ENCODE data around the gene HP1BP3. TPM values are rescaled to one million over a fixed set of nuclear protein-coding genes. Genes with fewer than 3 reads are reported as not detected.
A peak's percentile ranks its signal among the peaks of the same experiment; 100 is the strongest.
"Not testable (repeated sequence)": the region's sequence is repeated elsewhere in the genome, so short reads cannot be mapped to it uniquely, and the experiment has no call there.

Gene HP1BP3
- total and polyA plus RNA-seq, 4 donors = 240 to 302 (median 286) TPM

DNA sequence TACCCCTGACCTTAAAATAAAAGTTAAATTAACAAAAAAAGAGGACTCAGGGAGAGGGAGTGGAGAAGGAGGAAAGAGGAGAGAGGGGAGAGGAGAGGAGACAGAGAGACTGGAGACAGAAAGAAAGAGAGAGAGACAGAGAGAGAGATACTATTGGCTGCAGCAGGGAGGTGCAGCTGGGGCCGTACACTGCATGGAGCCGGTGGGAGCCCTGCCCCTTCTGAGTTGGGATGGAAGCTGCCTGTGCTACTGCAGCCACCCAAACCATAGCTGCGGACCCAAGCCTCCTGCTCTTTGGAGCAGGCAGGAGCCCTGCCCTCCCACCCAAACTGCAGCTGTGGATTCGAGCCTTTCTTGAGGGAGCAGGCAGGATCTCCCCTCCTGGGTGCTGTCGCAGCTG lies 32.7 kb upstream of the HP1BP3 start:
- H3K4me1 ChIP-seq (ENCODE audit: control insufficient read depth, insufficient read depth, low read length) = no peaks in the 10 kb centered on the region
- 77% methylated on average over 4 of the region's 5 CpGs for WGBS (ENCODE audit: insufficient coverage)

DNA sequence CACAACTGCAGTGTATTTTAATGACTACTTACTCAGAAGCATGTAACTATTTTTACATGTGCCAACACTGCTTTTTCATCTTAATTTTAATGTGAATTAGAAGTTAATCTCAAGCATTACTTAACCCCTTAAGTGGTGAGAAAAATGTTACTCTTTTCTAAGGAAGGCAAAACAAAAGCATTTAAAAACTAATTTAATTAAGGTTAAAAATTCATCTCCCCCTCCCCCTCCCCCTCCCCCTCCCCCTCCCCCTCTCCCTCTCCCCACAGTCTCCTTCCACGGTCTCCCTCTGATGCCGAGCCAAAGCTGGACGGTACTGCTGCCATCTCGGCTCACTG lies 27.4 kb upstream of the HP1BP3 start:
- Histone ChIP-seq H3K9me3 (ENCODE audit: control insufficient read depth, insufficient read depth, low read length) (no peaks in the 10 kb centered on the region), H3K4me3 (ENCODE audit: low read depth, low read length) (no peak overlapping the region), H3K27me3 (ENCODE audit: control insufficient read depth, insufficient read depth, low read length) (no peaks in the 10 kb centered on the region), H3K4me1 (ENCODE audit: control insufficient read depth, insufficient read depth, low read length) (no peaks in the 10 kb centered on the region), H3K36me3 (ENCODE audit: control insufficient read depth, insufficient read depth, low read length) (peaks cover 29% of the 10 kb centered on the region), H3K27ac (ENCODE audit: low read depth, low read length) (no peak overlapping the region)
- no CpG with 5 or more reads among the region's 4 CpGs for WGBS (ENCODE audit: insufficient coverage)
- DNase-seq (ENCODE audit: low read depth in 4 of 6, low spot score in 6 of 6) = no peak

More for the DNA sequence above, 32.7 kb upstream of the HP1BP3 start:
- DNase-seq (ENCODE audit: low read depth in 4 of 6, low spot score in 6 of 6) = no peak
- H3K36me3 ChIP-seq (ENCODE audit: control insufficient read depth, insufficient read depth, low read length) = peaks cover 24% of the 10 kb centered on the region
- H3K9me3 ChIP-seq (ENCODE audit: control insufficient read depth, insufficient read depth, low read length) = no peaks in the 10 kb centered on the region
- no peak overlapping the region for H3K27ac ChIP-seq (ENCODE audit: low read depth, low read length)
- no peak overlapping the region for H3K4me3 ChIP-seq (ENCODE audit: low read depth, low read length)
- H3K27me3 ChIP-seq (ENCODE audit: control insufficient read depth, insufficient read depth, low read length) = no peaks in the 10 kb centered on the region

GRCh38 chr1:20811916-20812315 lies 24.8 kb upstream of the HP1BP3 start:
- no peaks in the 10 kb centered on the region for H3K4me1 ChIP-seq (ENCODE audit: control insufficient read depth, insufficient read depth, low read length)
- H3K27ac ChIP-seq (ENCODE audit: low read depth, low read length) = no peak overlapping the region
- 100% methylated on average over 3 of the region's 5 CpGs for WGBS (ENCODE audit: insufficient coverage)
- H3K4me3 ChIP-seq (ENCODE audit: low read depth, low read length) = no peak overlapping the region
- no peaks in the 10 kb centered on the region for H3K9me3 ChIP-seq (ENCODE audit: control insufficient read depth, insufficient read depth, low read length)
- no peak for DNase-seq (ENCODE audit: low read depth in 4 of 6, low spot score in 6 of 6)
- no peaks in the 10 kb centered on the region for H3K27me3 ChIP-seq (ENCODE audit: control insufficient read depth, insufficient read depth, low read length)
- peaks cover 26% of the 10 kb centered on the region for H3K36me3 ChIP-seq (ENCODE audit: control insufficient read depth, insufficient read depth, low read length)

GRCh38 chr1:20793236-20793635 lies 6.1 kb upstream of the HP1BP3 start:
- DNase-seq (ENCODE audit: low read depth in 4 of 6, low spot score in 6 of 6) = no peak
- no peaks in the 10 kb centered on the region for H3K9me3 ChIP-seq (ENCODE audit: control insufficient read depth, insufficient read depth, low read length)
- H3K27me3 ChIP-seq (ENCODE audit: control insufficient read depth, insufficient read depth, low read length) = no peaks in the 10 kb centered on the region
- peak overlapping the region; percentile 71 for H3K27ac ChIP-seq (ENCODE audit: low read depth, low read length)
- H3K4me3 ChIP-seq (ENCODE audit: low read depth, low read length) = no peak overlapping the region
- H3K36me3 ChIP-seq (ENCODE audit: control insufficient read depth, insufficient read depth, low read length) = no peaks in the 10 kb centered on the region
- no CpG with 5 or more reads among the region's 4 CpGs for WGBS (ENCODE audit: insufficient coverage)
- peaks cover 13% of the 10 kb centered on the region for H3K4me1 ChIP-seq (ENCODE audit: control insufficient read depth, insufficient read depth, low read length)

DNA sequence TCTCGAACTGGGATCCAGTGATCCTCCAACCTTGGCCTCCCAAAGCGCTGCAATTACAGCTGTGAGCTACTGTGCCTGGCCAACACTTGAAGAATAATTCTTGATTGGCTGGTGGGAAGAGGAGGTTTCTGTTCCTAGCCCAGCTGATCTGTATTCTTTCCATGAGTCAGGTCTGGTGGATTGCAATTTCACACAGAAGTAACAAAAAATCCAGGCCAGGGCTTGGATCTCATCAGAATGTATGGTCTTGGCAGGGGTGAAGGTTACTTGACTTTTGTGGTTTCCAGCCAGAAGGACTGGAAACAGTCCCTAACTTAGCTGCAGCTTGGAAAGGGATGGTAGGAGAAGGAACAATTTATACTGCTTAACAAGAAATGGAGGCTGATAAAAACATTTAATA lies 5.1 kb upstream of the HP1BP3 start:
- 87% methylated on average over 2 of the region's 2 CpGs for WGBS (ENCODE audit: insufficient coverage)
- peaks cover 13% of the 10 kb centered on the region for H3K4me1 ChIP-seq (ENCODE audit: control insufficient read depth, insufficient read depth, low read length)
- no peaks in the 10 kb centered on the region for H3K9me3 ChIP-seq (ENCODE audit: control insufficient read depth, insufficient read depth, low read length)
- DNase-seq (ENCODE audit: low read depth in 4 of 6, low spot score in 6 of 6) = peak in 3 of 6 donors; percentile 20 to 78 (median 29)
- H3K27me3 ChIP-seq (ENCODE audit: control insufficient read depth, insufficient read depth, low read length) = no peaks in the 10 kb centered on the region
- no peak overlapping the region for H3K4me3 ChIP-seq (ENCODE audit: low read depth, low read length)
- peak overlapping the region; percentile 71 for H3K27ac ChIP-seq (ENCODE audit: low read depth, low read length)
- no peaks in the 10 kb centered on the region for H3K36me3 ChIP-seq (ENCODE audit: control insufficient read depth, insufficient read depth, low read length)

- no peaks in the 10 kb centered on the region for H3K9me3 ChIP-seq (ENCODE audit: control insufficient read depth, insufficient read depth, low read length)
- H3K36me3 ChIP-seq (ENCODE audit: control insufficient read depth, insufficient read depth, low read length) = no peaks in the 10 kb centered on the region
- no peaks in the 10 kb centered on the region for H3K27me3 ChIP-seq (ENCODE audit: control insufficient read depth, insufficient read depth, low read length)
- no peak overlapping the region for H3K4me3 ChIP-seq (ENCODE audit: low read depth, low read length)
- WGBS (ENCODE audit: insufficient coverage) = no CpG with 5 or more reads among the region's 3 CpGs
- H3K27ac ChIP-seq (ENCODE audit: low read depth, low read length) = no peak overlapping the region
- DNase-seq (ENCODE audit: low read depth in 4 of 6, low spot score in 6 of 6) = no peak
- peaks cover 13% of the 10 kb centered on the region for H3K4me1 ChIP-seq (ENCODE audit: control insufficient read depth, insufficient read depth, low read length)
These were observed 3.7 kb upstream of the HP1BP3 start for GRCh38 chr1:20790785-20791184.

GRCh38 chr1:20789598-20789997 lies 2.5 kb upstream of the HP1BP3 start:
- WGBS (ENCODE audit: insufficient coverage) = 90% methylated on average over 5 of the region's 9 CpGs

GRCh38 chr1:20787840-20788795 lies 1.0 kb upstream of the HP1BP3 start:
- Histone ChIP-seq H3K4me3 (ENCODE audit: low read depth, low read length) (peak overlapping the region; percentile 89), H3K4me1 (ENCODE audit: control insufficient read depth, insufficient read depth, low read length) (peaks cover 22% of the 10 kb centered on the region), H3K27me3 (ENCODE audit: control insufficient read depth, insufficient read depth, low read length) (no peaks in the 10 kb centered on the region), H3K27ac (ENCODE audit: low read depth, low read length) (peak overlapping the region; percentile 96), H3K36me3 (ENCODE audit: control insufficient read depth, insufficient read depth, low read length) (no peaks in the 10 kb centered on the region), H3K9me3 (ENCODE audit: control insufficient read depth, insufficient read depth, low read length) (no peaks in the 10 kb centered on the region)
- DNase-seq (ENCODE audit: low read depth in 4 of 6, low spot score in 6 of 6) = no peak
- 51% methylated on average over 12 of the region's 22 CpGs for WGBS (ENCODE audit: insufficient coverage)

More at GRCh38 chr1:20789598-20789997, 2.5 kb upstream of the HP1BP3 start:
- H3K4me1 ChIP-seq (ENCODE audit: control insufficient read depth, insufficient read depth, low read length) = peaks cover 16% of the 10 kb centered on the region
- not testable (repeated sequence) for H3K36me3 ChIP-seq (ENCODE audit: control insufficient read depth, insufficient read depth, low read length); DNase-seq (ENCODE audit: low read depth in 4 of 6, low spot score in 6 of 6); H3K27ac ChIP-seq (ENCODE audit: low read depth, low read length); H3K4me3 ChIP-seq (ENCODE audit: low read depth, low read length); H3K9me3 ChIP-seq (ENCODE audit: control insufficient read depth, insufficient read depth, low read length); H3K27me3 ChIP-seq (ENCODE audit: control insufficient read depth, insufficient read depth, low read length)

DNA sequence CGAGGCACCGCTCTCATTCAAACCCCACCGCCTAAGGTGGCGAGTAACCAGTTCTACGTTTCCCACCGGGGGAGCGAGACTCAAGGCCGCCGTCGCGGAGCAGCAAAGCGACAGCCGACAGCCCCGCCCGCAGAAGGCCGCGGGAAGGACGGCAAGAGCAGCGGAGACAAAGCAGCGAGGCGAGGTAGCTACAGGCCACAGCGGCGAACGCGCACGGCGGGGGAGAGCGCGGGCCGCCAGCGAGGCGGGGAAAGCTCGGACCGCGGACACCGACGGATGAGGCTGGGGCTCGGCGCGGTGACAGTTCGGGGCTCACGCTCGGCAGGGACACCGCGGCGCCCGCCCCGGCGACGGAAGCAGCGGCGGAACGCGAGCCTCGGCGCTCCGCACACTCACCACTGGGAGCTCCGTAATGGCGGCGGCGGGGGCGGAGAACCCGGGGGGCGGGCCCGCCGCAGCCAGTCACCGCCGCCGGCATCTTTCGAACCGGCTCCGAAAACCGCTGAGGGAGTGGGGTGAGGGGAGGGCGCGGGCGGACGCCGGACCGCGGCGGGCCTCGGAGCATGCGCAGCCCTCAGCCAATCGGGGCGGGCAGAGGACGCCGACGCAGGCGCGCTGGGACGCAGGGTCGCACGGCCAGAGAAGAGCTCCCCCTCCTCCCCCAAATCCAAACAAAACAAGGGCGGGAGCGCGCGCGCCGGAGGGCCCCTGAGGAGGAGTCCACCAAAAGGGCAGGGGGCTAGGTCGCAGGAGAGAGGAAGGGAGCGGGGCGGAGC lies 666 bp downstream of the HP1BP3 start:
- Histone ChIP-seq H3K9me3 (ENCODE audit: control insufficient read depth, insufficient read depth, low read length) (no peaks in the 10 kb centered on the region), H3K27me3 (ENCODE audit: control insufficient read depth, insufficient read depth, low read length) (no peaks in the 10 kb centered on the region), H3K36me3 (ENCODE audit: control insufficient read depth, insufficient read depth, low read length) (no peaks in the 10 kb centered on the region), H3K4me1 (ENCODE audit: control insufficient read depth, insufficient read depth, low read length) (peaks cover 32% of the 10 kb centered on the region), H3K27ac (ENCODE audit: low read depth, low read length) (peak overlapping the region; percentile 96), H3K4me3 (ENCODE audit: low read depth, low read length) (peak overlapping the region; percentile 89)
- DNase-seq (ENCODE audit: low read depth in 4 of 6, low spot score in 6 of 6) = peak; percentile 89 to 98 (median 94)
- WGBS (ENCODE audit: insufficient coverage) = under 1% methylated on average over 83 of the region's 102 CpGs
